ENCODE data around the gene CCDC120. TPM values are rescaled to one million over a fixed set of nuclear protein-coding genes. Genes with fewer than 3 reads are reported as not detected.

The CCDC120 gene
- total RNA-seq, 4 donors from 2014 or later, result 0.07 to 0.55 (median 0.40) TPM

- Histone ChIP-seq H3K36me3 (peaks cover 0 to 4% of the 10 kb centered on the region in 2 donors), H3K4me3 (peak overlapping the region; percentile 22 to 41 (median 35)), H3K27me3 (no peaks in the 10 kb centered on the region), H3K9me3 (no peaks in the 10 kb centered on the region), H3K27ac (peak overlapping the region; percentile 78 to 85 (median 82)), H3K4me1 (peaks cover 9% of the 10 kb centered on the region in 2 donors)
- intact Hi-C loops (cut with DNase I; ENCODE audit: low total_unique reads), result loop anchor here (1.0 to 5.0 kb wide), 7 partner anchors 30 to 242 kb away; partner anchors contain the start of genes GRIPAP1, HDAC6, PIM2 and PRAF2
- no peak for DNase-seq
- ATAC-seq, result no peak
- in situ Hi-C loops (cut with MboI; ENCODE audit: low sequenced_read_pairs in 4 of 4), result loop anchor here in 1 of 4 donors (5.0 kb wide), 1 partner anchor 82 kb away; no protein-coding TSS in a partner anchor
- no peak for TF ChIP-seq POLR2A (IDR thresholded peaks at IDR 0.05)
- TF ChIP-seq CTCF (IDR thresholded peaks at IDR 0.05 in 4 of 5, conservative IDR thresholded peaks at IDR 0.05 in 1 of 5), result no peak
These were observed 14.9 kb upstream of the CCDC120 start for GRCh38 chrX:49043987-49044281.

- peak overlapping the region; percentile 43 to 73 (median 63) for H3K27ac ChIP-seq
- intact Hi-C loops (cut with DNase I; ENCODE audit: low total_unique reads), result no loop called here
These were observed 5.4 kb upstream of the CCDC120 start for GRCh38 chrX:49053223-49054072.

GRCh38 chrX:49054073-49054762 is 4.6 kb upstream of the CCDC120 start:
- Histone ChIP-seq H3K27ac (peak overlapping the region; percentile 43 to 73 (median 63)), H3K4me3 (peak overlapping the region; percentile 56 to 64 (median 59)), H3K27me3 (no peaks in the 10 kb centered on the region), H3K4me1 (no peaks in the 10 kb centered on the region), H3K9me3 (no peaks in the 10 kb centered on the region), H3K36me3 (no peaks in the 10 kb centered on the region)
- ATAC-seq (no peak), DNase-seq (no peak)
- in situ Hi-C loops (cut with MboI; ENCODE audit: low sequenced_read_pairs in 4 of 4), result no loop called here
- intact Hi-C loops (cut with DNase I; ENCODE audit: low total_unique reads), result no loop called here
- no peak for TF ChIP-seq POLR2A (IDR thresholded peaks at IDR 0.05)
- TF ChIP-seq CTCF (IDR thresholded peaks at IDR 0.05 in 4 of 5, conservative IDR thresholded peaks at IDR 0.05 in 1 of 5), result no peak

More at GRCh38 chrX:49053223-49054072, 5.4 kb upstream of the CCDC120 start:
- Histone ChIP-seq H3K27me3 (no peaks in the 10 kb centered on the region), H3K9me3 (no peaks in the 10 kb centered on the region), H3K4me3 (peak overlapping the region; percentile 56 to 64 (median 59)), H3K4me1 (no peaks in the 10 kb centered on the region), H3K36me3 (no peaks in the 10 kb centered on the region)
- ATAC-seq, result no peak
- in situ Hi-C loops (cut with MboI; ENCODE audit: low sequenced_read_pairs in 4 of 4), result no loop called here
- TF ChIP-seq POLR2A (IDR thresholded peaks at IDR 0.05) (no peak), CTCF (IDR thresholded peaks at IDR 0.05 in 4 of 5, conservative IDR thresholded peaks at IDR 0.05 in 1 of 5) (no peak)
- DNase-seq, result no peak

GRCh38 chrX:49059201-49059600 is 402 bp downstream of the CCDC120 start:
- no peaks in the 10 kb centered on the region for H3K27me3 ChIP-seq
- H3K4me1 ChIP-seq, result no peaks in the 10 kb centered on the region
- DNase-seq (no peak), ATAC-seq (no peak)
- H3K4me3 ChIP-seq, result no peak overlapping the region
- no peak overlapping the region for H3K27ac ChIP-seq
- no peak for TF ChIP-seq CTCF (IDR thresholded peaks at IDR 0.05 in 4 of 5, conservative IDR thresholded peaks at IDR 0.05 in 1 of 5)
- TF ChIP-seq POLR2A (IDR thresholded peaks at IDR 0.05), result no peak
- no peaks in the 10 kb centered on the region for H3K9me3 ChIP-seq
- in situ Hi-C loops (cut with MboI; ENCODE audit: low sequenced_read_pairs in 4 of 4) (no loop called here), intact Hi-C loops (cut with DNase I; ENCODE audit: low total_unique reads) (no loop called here)
- no peaks in the 10 kb centered on the region for H3K36me3 ChIP-seq

Data from gastrocnemius medialis (tissue), 4 donors.